ENCODE data around the gene TMEM53.
"Not testable (repeated sequence)": the region's sequence is repeated elsewhere in the genome, so short reads cannot be mapped to it uniquely, and the experiment has no call there.

GRCh38 chr1:44699375-44699774 is 25.1 kb upstream of the TMEM53 start:
- TF ChIP-seq EZH2phosphoT487 (IDR thresholded peaks at IDR 0.05; ENCODE audit: low read depth, severe bottlenecking, unreplicated experiment); CTCF (IDR thresholded peaks at IDR 0.05; ENCODE audit: poor library complexity): not testable (repeated sequence)

Data from hepatocyte (in vitro differentiated cells).